Measurements from ENCODE around the gene FAM90A26. TPM values are rescaled to one million over a fixed set of nuclear protein-coding genes. Genes with fewer than 3 reads are reported as not detected.
"Not testable (repeated sequence)": the region's sequence is repeated elsewhere in the genome, so short reads cannot be mapped to it uniquely, and the experiment has no call there.

Gene FAM90A26
- polyA plus RNA-seq (2011; rRNA removed) (not detected in 2 replicates), polyA plus RNA-seq (2017; fragmentation: RNase III; extraction: RNeasy Plus Mini Kit Qiagen cat#74134 plus additional on column Dnase treatment) (not detected in 3 replicates), polyA minus RNA-seq (2011; rRNA and poly(A)+ RNA removed) (not detected in 2 replicates)
- not detected in 2 replicates for polyA plus RNA-seq (2012; cell fraction: cytosol; rRNA removed)
- not detected in 2 replicates for polyA plus RNA-seq (2012; cell fraction: nucleus; rRNA removed)

- H3K4me3 ChIP-seq; H3K27ac ChIP-seq; FAIRE-seq; H3K9me3 ChIP-seq; H3K4me1 ChIP-seq; DNase-seq (ENCODE audit: low read depth in 1 of 2, low spot score in 1 of 2); H3K4me2 ChIP-seq; POLR2A ChIA-PET; ATAC-seq; CTCF ChIA-PET: not testable (repeated sequence)
- no CpG with 5 or more reads among the region's 11 CpGs for WGBS (ENCODE audit: missing lambda C conversion rate)
These were observed at the start of gene FAM90A26 for GRCh38 chr4:9169791-9170459. TSS of gene FAM90A26 (plus strand) at chr4:9170409. CDS start at chr4:9173173, 2,764 bp downstream.

GRCh38 chr4:9122711-9123110 lies 47.5 kb upstream of the FAM90A26 start:
- H3K27ac ChIP-seq; POLR2A ChIA-PET; H3K4me2 ChIP-seq; FAIRE-seq; ATAC-seq; DNase-seq (ENCODE audit: low read depth in 1 of 2, low spot score in 1 of 2); H3K4me1 ChIP-seq; H3K4me3 ChIP-seq; CTCF ChIA-PET; H3K9me3 ChIP-seq: not testable (repeated sequence)
- WGBS (ENCODE audit: missing lambda C conversion rate), result 9% methylated on average over 8 of the region's 8 CpGs

GRCh38 chr4:9123572-9124007 lies 46.6 kb upstream of the FAM90A26 start:
- not testable (repeated sequence) for FAIRE-seq

GRCh38 chr4:9125601-9126161 lies 44.5 kb upstream of the FAM90A26 start:
- H3K27ac ChIP-seq; CTCF ChIA-PET; H3K4me3 ChIP-seq; POLR2A ChIA-PET; H3K4me2 ChIP-seq; FAIRE-seq; H3K4me1 ChIP-seq; H3K9me3 ChIP-seq; ATAC-seq; DNase-seq (ENCODE audit: low read depth in 1 of 2, low spot score in 1 of 2): not testable (repeated sequence)
- TF ChIP-seq RAD21 (conservative IDR thresholded peaks at IDR 0.05 in 1 of 2, IDR thresholded peaks at IDR 0.05 in 1 of 2), result peak; percentile 19; a peak in 2 of 5 replicates
- 11% methylated on average over 3 of the region's 3 CpGs for WGBS (ENCODE audit: missing lambda C conversion rate)

More at GRCh38 chr4:9123572-9124007, 46.6 kb upstream of the FAM90A26 start:
- TF ChIP-seq RAD21 (conservative IDR thresholded peaks at IDR 0.05 in 1 of 2, IDR thresholded peaks at IDR 0.05 in 1 of 2), result peak; percentile 65 to 66
- TF ChIP-seq SMC3 (IDR thresholded peaks at IDR 0.05), result peak; percentile 27; the same call in 2 of the 3 replicates
- peak; percentile 54 for TF ChIP-seq CTCF (IDR thresholded peaks at IDR 0.05)
- POLR2A ChIA-PET, H3K4me1 ChIP-seq, CTCF ChIA-PET, H3K4me3 ChIP-seq, H3K27ac ChIP-seq, H3K9me3 ChIP-seq: not testable (repeated sequence)
- DNase-seq (ENCODE audit: low read depth in 1 of 2, low spot score in 1 of 2) (peak in 1 of 2 experiments; percentile 65), ATAC-seq (0 out of 6 replicates have a peak, but pooled peaks of 1 of the 2 experiments have one; percentile 19)
- WGBS (ENCODE audit: missing lambda C conversion rate), result 0% methylated on average over 13 of the region's 13 CpGs
- peak overlapping the region; percentile 49; the same call in 1 of the 3 replicates for H3K4me2 ChIP-seq

- H3K4me1 ChIP-seq; H3K27ac ChIP-seq; H3K9me3 ChIP-seq; FAIRE-seq; POLR2A ChIA-PET; DNase-seq (ENCODE audit: low read depth in 1 of 2, low spot score in 1 of 2); H3K4me2 ChIP-seq; ATAC-seq; CTCF ChIA-PET; H3K4me3 ChIP-seq: not testable (repeated sequence)
- WGBS (ENCODE audit: missing lambda C conversion rate), result 7% methylated on average over 7 of the region's 7 CpGs
These were observed 38.8 kb upstream of the FAM90A26 start for GRCh38 chr4:9131420-9131819.

GRCh38 chr4:9132849-9133248 lies 37.4 kb upstream of the FAM90A26 start:
- FAIRE-seq; POLR2A ChIA-PET; H3K27ac ChIP-seq; DNase-seq (ENCODE audit: low read depth in 1 of 2, low spot score in 1 of 2); H3K4me1 ChIP-seq; H3K4me3 ChIP-seq; CTCF ChIA-PET; ATAC-seq; H3K9me3 ChIP-seq; H3K4me2 ChIP-seq: not testable (repeated sequence)
- WGBS (ENCODE audit: missing lambda C conversion rate), result 10% methylated on average over 2 of the region's 4 CpGs

GRCh38 chr4:9134011-9134410 lies 36.2 kb upstream of the FAM90A26 start:
- DNase-seq (ENCODE audit: low read depth in 1 of 2, low spot score in 1 of 2); FAIRE-seq; CTCF ChIA-PET; ATAC-seq; H3K4me3 ChIP-seq; POLR2A ChIA-PET; H3K4me2 ChIP-seq; H3K27ac ChIP-seq; H3K4me1 ChIP-seq; H3K9me3 ChIP-seq: not testable (repeated sequence)
- WGBS (ENCODE audit: missing lambda C conversion rate), result 25% methylated on average over 5 of the region's 5 CpGs

- DNase-seq (ENCODE audit: low read depth in 1 of 2, low spot score in 1 of 2); H3K4me1 ChIP-seq; CTCF ChIA-PET; POLR2A ChIA-PET; H3K4me3 ChIP-seq; H3K4me2 ChIP-seq; ATAC-seq; H3K27ac ChIP-seq; FAIRE-seq; H3K9me3 ChIP-seq: not testable (repeated sequence)
- WGBS (ENCODE audit: missing lambda C conversion rate), result 19% methylated on average over 10 of the region's 12 CpGs
These were observed 35.7 kb upstream of the FAM90A26 start for GRCh38 chr4:9134556-9134955.
